ENCODE measurements around the gene GBP6. TPM values are rescaled to one million over a fixed set of nuclear protein-coding genes. Genes with fewer than 3 reads are reported as not detected.

The GBP6 gene
- total RNA-seq, 2 experiments from 2014 or later = not detected

DNA sequence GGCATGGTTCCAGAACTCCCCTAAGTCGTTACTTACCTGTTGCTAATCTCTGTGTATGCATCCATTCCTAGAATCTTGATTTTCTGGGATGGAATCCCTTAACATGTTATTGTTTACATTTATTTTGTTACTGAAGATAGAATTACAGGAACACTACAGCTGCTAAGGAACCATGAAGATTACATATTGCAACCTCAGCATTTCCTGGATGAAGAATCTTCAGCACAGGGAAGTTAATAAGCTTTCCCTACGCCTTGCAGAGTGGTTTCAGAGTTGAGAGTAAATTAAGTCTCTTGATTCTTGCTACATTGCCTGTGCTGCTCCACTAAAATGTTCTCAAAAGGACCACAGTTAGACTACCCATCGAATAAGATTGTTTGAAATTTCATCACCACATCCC is 31.4 kb upstream of the GBP6 start:
- ChIA-PET POLR2A (no interaction called here), CTCF (ENCODE audit: unreplicated experiment) (no interaction called here)
- intact Hi-C loops (cut with micrococcal nuclease; ENCODE audit: unreplicated experiment) = no loop called here

DNA sequence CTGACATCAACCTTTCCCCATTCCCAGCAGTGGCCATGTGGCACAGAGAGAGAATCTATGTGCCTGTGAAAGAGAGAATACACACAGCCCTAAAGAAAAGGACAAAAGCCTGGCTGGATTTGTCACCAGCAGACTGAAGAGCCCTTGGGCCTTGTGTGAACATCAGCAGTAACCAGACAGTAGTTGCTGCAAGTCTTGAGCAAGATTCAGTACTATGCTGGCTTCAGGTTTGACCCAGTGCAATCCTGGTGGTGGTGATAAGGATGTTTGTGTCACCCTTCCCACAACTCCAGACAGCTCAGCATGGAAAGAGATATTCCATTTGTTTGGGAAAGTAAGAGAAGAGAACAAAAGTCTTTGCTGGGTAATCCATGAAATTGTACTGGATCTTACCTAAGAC is 28.4 kb upstream of the GBP6 start:
- no peaks in the 10 kb centered on the region for H3K9me3 ChIP-seq (ENCODE audit: low read length)
- TF ChIP-seq EZH2phosphoT487 (IDR thresholded peaks at IDR 0.05; ENCODE audit: borderline replicate concordance, low read depth, low read length) = no peak
- TF ChIP-seq, protein P1, sequence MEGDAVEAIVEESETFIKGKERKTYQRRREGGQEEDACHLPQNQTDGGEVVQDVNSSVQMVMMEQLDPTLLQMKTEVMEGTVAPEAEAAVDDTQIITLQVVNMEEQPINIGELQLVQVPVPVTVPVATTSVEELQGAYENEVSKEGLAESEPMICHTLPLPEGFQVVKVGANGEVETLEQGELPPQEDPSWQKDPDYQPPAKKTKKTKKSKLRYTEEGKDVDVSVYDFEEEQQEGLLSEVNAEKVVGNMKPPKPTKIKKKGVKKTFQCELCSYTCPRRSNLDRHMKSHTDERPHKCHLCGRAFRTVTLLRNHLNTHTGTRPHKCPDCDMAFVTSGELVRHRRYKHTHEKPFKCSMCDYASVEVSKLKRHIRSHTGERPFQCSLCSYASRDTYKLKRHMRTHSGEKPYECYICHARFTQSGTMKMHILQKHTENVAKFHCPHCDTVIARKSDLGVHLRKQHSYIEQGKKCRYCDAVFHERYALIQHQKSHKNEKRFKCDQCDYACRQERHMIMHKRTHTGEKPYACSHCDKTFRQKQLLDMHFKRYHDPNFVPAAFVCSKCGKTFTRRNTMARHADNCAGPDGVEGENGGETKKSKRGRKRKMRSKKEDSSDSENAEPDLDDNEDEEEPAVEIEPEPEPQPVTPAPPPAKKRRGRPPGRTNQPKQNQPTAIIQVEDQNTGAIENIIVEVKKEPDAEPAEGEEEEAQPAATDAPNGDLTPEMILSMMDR (conservative IDR thresholded peaks at IDR 0.05; ENCODE audit: low read length) = no peak
- no peak overlapping the region for H2AFZ ChIP-seq (ENCODE audit: low read length)
- H3K79me2 ChIP-seq (ENCODE audit: insufficient read depth, low read depth, low read length) = no peaks in the 10 kb centered on the region
- no TSS peak for BruUV-seq (replicated peaks)
- no peaks in the 10 kb centered on the region for H3K4me1 ChIP-seq (ENCODE audit: insufficient read depth, low read length, poor library complexity, severe bottlenecking)
- H3K36me3 ChIP-seq (ENCODE audit: insufficient read depth, low read length) = no peaks in the 10 kb centered on the region
- H3K9me2 ChIP-seq (ENCODE audit: insufficient read depth, low read length) = no peaks in the 10 kb centered on the region
- DNase-seq (ENCODE audit: low spot score) = no peak
- no peak overlapping the region for H3K4me3 ChIP-seq (ENCODE audit: low read depth, low read length, poor library complexity, severe bottlenecking)
- POLR2A ChIA-PET = no interaction called here
- H4K20me1 ChIP-seq (ENCODE audit: insufficient read depth, low read length) = no peaks in the 10 kb centered on the region
- intact Hi-C loops (cut with micrococcal nuclease; ENCODE audit: unreplicated experiment) = no loop called here
- CTCF ChIA-PET (ENCODE audit: unreplicated experiment) = no interaction called here
- H3K27ac ChIP-seq (ENCODE audit: low read depth, low read length, poor library complexity, severe bottlenecking) = no peak overlapping the region
- H3K4me2 ChIP-seq (ENCODE audit: low read length) = no peak overlapping the region

More for the DNA sequence above, 31.4 kb upstream of the GBP6 start:
- no peak for DNase-seq (ENCODE audit: low spot score)
- H3K27ac ChIP-seq (ENCODE audit: low read depth, low read length, poor library complexity, severe bottlenecking) = no peak overlapping the region
- BruUV-seq (replicated peaks) = no TSS peak
- no peaks in the 10 kb centered on the region for H4K20me1 ChIP-seq (ENCODE audit: insufficient read depth, low read length)
- no peaks in the 10 kb centered on the region for H3K36me3 ChIP-seq (ENCODE audit: insufficient read depth, low read length)
- no peaks in the 10 kb centered on the region for H3K79me2 ChIP-seq (ENCODE audit: insufficient read depth, low read depth, low read length)
- no peak overlapping the region for H3K4me2 ChIP-seq (ENCODE audit: low read length)
- no peaks in the 10 kb centered on the region for H3K9me2 ChIP-seq (ENCODE audit: insufficient read depth, low read length)
- H2AFZ ChIP-seq (ENCODE audit: low read length) = no peak overlapping the region
- no peaks in the 10 kb centered on the region for H3K9me3 ChIP-seq (ENCODE audit: low read length)
- H3K4me3 ChIP-seq (ENCODE audit: low read depth, low read length, poor library complexity, severe bottlenecking) = no peak overlapping the region
- TF ChIP-seq EZH2phosphoT487 (IDR thresholded peaks at IDR 0.05; ENCODE audit: borderline replicate concordance, low read depth, low read length) = no peak
- H3K4me1 ChIP-seq (ENCODE audit: insufficient read depth, low read length, poor library complexity, severe bottlenecking) = no peaks in the 10 kb centered on the region

DNA sequence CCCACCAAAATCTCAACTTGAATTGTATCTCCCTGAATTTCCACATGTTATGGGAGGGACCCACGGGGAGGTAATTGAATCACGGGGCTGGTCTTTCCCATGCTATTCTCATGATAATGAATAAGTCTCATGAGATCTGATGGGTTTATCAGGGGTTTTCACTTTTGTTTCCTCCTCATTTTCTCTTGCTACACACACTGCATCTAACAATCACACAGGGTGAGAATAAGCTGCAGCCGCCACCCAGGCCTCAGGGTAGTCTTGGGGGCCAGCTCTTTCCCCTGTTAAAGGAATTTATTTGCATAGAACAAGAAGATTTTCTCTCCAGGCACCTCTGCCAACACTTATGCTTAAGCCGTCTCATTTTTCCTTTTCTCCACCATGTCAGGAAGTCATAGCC is 26.0 kb upstream of the GBP6 start:
- Histone ChIP-seq H4K20me1 (ENCODE audit: insufficient read depth, low read length) (no peaks in the 10 kb centered on the region), H3K9me3 (ENCODE audit: low read length) (no peaks in the 10 kb centered on the region), H3K4me1 (ENCODE audit: insufficient read depth, low read length, poor library complexity, severe bottlenecking) (no peaks in the 10 kb centered on the region), H3K79me2 (ENCODE audit: insufficient read depth, low read depth, low read length) (no peaks in the 10 kb centered on the region), H3K4me2 (ENCODE audit: low read length) (no peak overlapping the region), H3K27ac (ENCODE audit: low read depth, low read length, poor library complexity, severe bottlenecking) (no peak overlapping the region), H3K4me3 (ENCODE audit: low read depth, low read length, poor library complexity, severe bottlenecking) (no peak overlapping the region), H3K36me3 (ENCODE audit: insufficient read depth, low read length) (no peaks in the 10 kb centered on the region), H3K9me2 (ENCODE audit: insufficient read depth, low read length) (no peaks in the 10 kb centered on the region), H2AFZ (ENCODE audit: low read length) (no peak overlapping the region)
- intact Hi-C loops (cut with micrococcal nuclease; ENCODE audit: unreplicated experiment) = no loop called here
- POLR2A ChIA-PET = interaction anchor here (0.6 kb wide), 1 partner anchor 218 kb away, joined by 3 read pairs; no protein-coding TSS in a partner anchor
- CTCF ChIA-PET (ENCODE audit: unreplicated experiment) = no interaction called here
- BruUV-seq (replicated peaks) = no TSS peak
- no peak for DNase-seq (ENCODE audit: low spot score)
- no peak for TF ChIP-seq EZH2phosphoT487 (IDR thresholded peaks at IDR 0.05; ENCODE audit: borderline replicate concordance, low read depth, low read length)
- TF ChIP-seq, protein P1 (conservative IDR thresholded peaks at IDR 0.05; ENCODE audit: low read length) = no peak

All from OCI-LY7 (cell line).